IPS-11a (cell line): ENCODE results near the gene TMEM182.

Source experiments
- H3K4me3 ChIP-seq: one replicate; pipeline ENCODE4 v1.5.1; 2013; ENCODE audit warnings: low read depth, low read length, control low read depth

TMEM182 gene

GRCh38 chr2:102765061-102765460 lies 3.2 kb downstream of the TMEM182 start:
- no peak overlapping the region for H3K4me3 ChIP-seq

DNA sequence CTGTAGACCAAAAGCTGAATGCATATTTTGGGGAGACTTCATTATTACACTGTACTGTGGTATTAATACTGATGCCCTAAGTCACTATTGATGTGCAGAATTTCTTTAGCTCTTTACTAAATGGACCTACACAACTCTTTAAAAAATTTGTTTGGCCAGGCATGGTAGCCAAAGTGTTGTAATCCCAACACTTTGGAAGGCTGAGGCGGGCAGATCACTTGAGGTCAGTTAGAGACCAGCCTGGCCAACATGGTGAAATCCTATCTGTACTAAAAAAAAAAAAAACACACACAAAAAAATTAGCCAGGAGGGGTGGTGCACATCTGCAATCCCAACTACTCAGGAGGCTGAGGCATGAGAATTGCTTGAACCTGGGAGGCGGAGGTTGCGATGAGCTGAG lies 6.4 kb downstream of the TMEM182 start:
- no peak overlapping the region for H3K4me3 ChIP-seq

DNA sequence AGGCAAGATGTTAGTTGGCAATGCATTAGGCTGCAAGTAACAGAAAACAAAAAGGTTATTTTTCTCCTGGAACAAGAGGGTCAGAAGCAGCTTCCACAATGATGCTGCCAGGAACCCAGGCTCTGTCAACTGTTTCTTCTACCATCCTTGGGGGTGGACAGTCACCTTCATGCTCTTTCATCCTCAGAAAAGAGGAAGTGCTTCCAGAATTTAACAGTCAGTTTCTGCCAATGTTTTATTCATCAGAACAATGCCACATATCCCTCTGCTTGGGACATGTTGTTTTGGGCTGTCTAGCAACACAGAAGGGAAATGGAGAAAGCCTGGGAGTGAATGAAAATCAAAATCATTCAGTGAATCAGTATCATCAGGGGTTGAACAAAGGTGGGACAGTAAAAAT lies 7.1 kb downstream of the TMEM182 start:
- no peak overlapping the region for H3K4me3 ChIP-seq

- no peak overlapping the region for H3K4me3 ChIP-seq
Measured at GRCh38 chr2:102770506-102770905, 8.7 kb downstream of the TMEM182 start.

GRCh38 chr2:102771114-102771513 lies 9.3 kb downstream of the TMEM182 start:
- H3K4me3 ChIP-seq, result no peak overlapping the region

GRCh38 chr2:102772659-102773058 lies 10.8 kb downstream of the TMEM182 start:
- H3K4me3 ChIP-seq, result no peak overlapping the region

DNA sequence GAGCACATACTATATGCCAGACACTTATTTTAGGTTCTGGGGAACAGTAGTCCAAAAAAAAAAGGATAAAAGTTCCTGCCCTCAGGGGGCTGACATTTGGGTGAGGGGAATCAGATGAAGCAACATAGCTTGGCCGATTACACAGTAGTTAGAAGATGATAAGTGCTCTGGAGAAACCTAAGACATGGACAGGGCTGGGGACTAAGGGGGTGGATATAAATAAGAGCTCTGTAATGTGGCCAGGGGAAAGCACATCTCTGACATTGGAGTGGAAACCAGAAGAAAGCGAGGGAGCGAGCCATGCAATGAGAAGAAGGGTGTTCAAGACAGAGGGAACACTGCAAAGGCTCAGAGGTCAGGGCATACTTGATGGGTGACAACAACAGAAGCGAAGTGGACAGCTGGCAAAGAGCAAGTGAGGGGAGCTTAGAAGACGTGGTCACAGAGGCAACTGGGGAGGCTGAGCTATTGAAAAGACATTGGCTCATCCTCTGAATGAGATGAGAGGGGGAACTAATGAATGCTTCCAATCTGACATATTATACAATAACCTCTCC lies 11.4 kb downstream of the TMEM182 start:
- no peak overlapping the region for H3K4me3 ChIP-seq

DNA sequence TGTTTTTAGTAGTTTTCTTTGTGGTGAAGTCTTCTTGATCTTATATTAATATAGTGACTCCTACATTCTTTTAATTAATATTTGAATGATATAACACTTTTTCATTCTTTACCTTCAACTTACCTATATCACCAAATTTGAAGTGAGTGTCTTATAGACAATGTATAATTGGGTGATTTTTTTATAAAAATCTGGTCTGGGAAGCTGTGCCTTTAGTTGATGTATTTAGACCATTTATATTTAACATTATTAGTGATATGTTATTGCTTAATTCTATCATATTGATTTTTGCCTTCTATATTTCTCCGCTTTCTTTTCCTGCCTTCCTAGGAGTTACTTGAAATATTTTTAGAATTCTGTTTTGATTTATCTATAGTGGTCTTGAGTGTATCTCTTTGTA lies 16.4 kb downstream of the TMEM182 start:
- no peak overlapping the region for H3K4me3 ChIP-seq

DNA sequence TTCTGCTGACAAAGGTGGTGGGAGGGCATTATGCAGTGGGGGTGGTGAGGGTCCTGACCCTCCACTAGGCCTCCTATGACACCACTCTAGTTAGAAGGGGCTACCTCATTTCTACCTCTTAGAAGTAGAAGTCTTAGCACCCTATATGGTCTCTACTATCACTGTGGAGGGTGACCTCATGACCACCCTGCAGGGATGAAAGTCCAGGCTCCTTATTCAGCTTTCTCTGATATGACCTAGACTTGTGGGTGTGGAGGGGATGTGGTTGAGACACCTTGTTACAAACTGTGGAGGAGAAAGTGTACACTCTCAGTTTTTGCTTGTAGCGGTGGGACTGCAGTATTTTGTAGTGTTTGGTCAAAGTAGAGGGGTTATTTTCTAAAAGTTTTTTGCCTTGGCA lies 18.6 kb downstream of the TMEM182 start:
- no peak overlapping the region for H3K4me3 ChIP-seq

DNA sequence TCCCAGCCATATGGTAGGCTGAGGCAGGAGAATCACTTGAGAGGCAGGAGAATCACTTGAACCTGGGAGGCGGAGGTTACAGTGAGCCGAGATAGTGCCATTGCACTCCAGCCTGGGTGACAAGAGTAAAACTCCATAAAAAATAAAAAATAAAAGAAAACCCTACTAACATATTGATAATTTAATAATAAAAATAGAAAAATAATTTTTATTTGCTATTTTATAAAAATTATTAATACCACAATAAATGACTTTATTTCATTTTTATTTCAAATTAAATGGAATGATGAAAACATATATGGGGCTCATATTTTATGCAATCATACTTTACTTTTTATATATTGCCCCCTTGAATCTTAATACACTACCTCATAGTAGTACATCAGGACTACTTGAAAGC lies 20.4 kb downstream of the TMEM182 start:
- H3K4me3 ChIP-seq, result no peak overlapping the region

DNA sequence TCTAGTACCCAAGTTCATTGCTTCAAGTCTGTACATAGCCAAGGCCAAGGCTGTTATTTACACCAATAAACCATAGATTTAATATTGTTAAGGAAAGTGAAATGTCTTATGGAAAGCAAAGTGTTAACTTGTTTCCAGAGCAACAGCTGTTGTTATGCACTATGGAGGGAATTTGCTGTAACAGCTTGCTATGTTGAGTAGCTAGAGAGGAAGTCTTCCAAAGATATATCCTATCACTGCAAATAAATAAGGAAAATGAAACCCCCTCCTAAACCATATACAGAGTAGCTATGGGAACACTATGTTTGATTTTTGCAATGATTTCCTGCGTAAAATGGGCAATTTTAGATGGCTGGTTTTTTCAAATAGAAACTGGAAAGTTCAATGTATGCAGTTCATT lies 21.1 kb downstream of the TMEM182 start:
- no peak overlapping the region for H3K4me3 ChIP-seq

DNA sequence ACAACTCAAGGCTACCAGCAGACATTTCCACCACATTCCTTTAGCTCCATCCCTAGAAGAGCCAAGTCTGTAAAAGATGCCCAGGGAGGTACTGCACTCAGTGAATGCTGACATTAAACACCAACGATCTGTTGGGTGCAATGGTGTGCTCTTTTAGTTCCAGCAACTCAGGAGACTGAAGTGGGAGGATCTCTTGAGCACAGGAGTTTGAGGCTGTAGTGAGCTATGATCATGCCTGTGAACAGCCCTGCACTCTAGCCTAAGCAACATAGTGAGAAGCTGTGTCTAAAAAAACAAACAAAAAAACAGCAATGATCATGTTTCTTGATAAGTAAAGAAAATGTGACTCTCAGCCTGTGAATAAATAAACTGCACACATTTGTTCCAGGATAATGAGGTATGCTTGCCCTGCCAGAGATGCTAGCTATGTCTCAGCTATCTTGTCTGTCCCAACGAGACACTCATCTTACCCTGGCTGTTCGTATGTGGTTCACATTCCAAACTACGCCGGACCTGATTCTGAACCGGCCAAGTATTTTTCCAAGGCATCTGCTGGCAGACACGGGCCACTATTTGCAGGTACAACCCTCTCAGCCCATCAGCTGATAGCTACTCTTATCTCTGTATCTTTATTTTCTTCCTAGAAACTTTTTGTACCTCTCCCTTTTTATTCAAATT lies 21.8 kb downstream of the TMEM182 start:
- no peak overlapping the region for H3K4me3 ChIP-seq

DNA sequence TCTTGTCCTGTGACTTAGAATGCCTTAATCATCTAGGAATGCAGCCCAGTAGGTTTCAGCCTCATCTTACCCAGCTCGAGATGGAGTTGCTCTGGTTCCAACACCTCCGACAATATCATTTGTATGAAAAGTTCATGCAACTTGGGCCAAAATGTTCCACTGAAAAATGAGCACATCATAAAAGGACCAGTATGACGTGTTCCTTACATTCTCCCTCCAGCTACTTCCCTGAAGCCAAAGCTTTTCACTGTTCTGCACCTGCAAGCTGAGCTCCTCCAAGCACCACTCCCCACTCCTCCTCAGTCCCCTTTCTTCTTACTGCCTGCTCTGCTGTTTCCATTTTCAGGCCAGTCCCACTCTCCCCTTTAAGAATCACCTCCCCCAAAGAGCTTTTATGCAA lies 23.1 kb downstream of the TMEM182 start:
- no peak overlapping the region for H3K4me3 ChIP-seq

- H3K4me3 ChIP-seq, result no peak overlapping the region
Measured at GRCh38 chr2:102788216-102788884, 26.5 kb downstream of the TMEM182 start.

GRCh38 chr2:102788885-102789260 lies 27.0 kb downstream of the TMEM182 start:
- H3K4me3 ChIP-seq, result no peak overlapping the region

GRCh38 chr2:102789349-102790090 lies 27.7 kb downstream of the TMEM182 start:
- H3K4me3 ChIP-seq, result no peak overlapping the region

DNA sequence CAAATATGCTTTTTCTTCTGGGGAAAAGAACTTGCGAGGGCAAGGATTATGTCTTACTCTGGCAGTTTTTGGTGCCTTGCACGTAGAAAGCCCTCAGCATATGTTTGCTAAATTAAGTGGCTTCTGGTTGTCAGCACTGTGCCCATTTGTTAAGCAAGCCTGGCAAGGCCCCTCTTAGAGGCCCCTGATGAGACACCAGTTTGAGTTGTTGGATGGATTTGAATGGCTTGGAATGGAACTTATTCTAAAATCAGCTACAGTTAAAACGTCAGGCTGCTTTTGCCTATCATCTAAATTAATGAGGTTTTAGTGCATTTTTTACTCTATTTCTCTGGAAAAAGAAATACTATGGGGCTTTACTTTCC lies 28.2 kb downstream of the TMEM182 start:
- H3K4me3 ChIP-seq, result no peak overlapping the region

- no peak overlapping the region for H3K4me3 ChIP-seq
Measured at GRCh38 chr2:102792568-102793208, 30.9 kb downstream of the TMEM182 start.

DNA sequence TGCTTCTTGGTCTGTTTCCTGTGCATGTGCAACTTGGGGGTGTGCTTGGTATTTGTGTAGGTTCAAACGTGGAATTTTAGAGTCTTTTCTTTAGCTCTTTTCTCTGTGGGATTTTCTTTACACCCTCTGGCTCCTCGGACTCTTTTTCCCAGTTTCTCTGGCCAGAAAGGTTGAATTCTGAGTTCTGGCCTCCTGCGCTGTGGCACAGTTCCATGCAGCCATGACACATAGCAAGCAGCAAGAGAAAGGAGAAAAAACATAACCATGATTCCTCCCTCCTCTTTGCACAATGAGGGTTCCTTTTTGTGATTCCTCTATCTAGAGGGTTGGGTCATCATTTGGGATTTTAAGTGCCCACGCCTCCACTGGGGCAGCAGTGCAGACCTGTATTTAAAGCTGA lies 33.8 kb downstream of the TMEM182 start:
- no peak overlapping the region for H3K4me3 ChIP-seq

DNA sequence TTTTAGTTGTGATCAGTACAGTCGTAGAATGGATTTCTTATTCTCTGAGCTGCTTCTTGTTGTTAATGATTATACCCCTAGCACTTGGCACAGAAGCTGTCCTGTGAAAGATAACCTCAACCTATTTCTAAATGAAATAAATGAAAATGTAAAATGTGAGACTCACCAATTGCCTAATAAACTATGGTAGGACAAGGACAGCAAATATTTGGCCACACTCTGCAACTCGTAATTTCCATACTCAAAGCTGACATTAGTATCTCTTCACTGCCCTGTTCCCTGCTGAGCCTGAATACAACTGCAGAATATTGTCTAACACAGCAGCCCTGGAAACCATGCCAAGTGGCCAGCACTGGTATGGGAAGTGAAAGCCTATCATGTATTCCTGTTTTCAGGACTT lies 34.5 kb downstream of the TMEM182 start:
- H3K4me3 ChIP-seq, result no peak overlapping the region

- H3K4me3 ChIP-seq, result no peak overlapping the region
Measured at GRCh38 chr2:102797486-102797885, 35.7 kb downstream of the TMEM182 start.
